RWPE2 (cell line): Measurements from ENCODE around the gene MPG.
"Not testable (repeated sequence)": the region's sequence is repeated elsewhere in the genome, so short reads cannot be mapped to it uniquely, and the experiment has no call there.

Experiments
- ATAC-seq: fragments of 200-7000 bp; cut with Tn5 transposase; 3 replicates; pipeline ENCODE4 v1.9.1; 2021; ENCODE audit warnings: low read depth
- DNase-seq: peaks from one replicate; pipeline ENCODE4 v3.0.0-alpha.2; 2020; ENCODE audit warnings: low spot score
- H3K27ac ChIP-seq: fragments of 450-650 bp; 2 replicates; pipeline ENCODE4 v1.5.1; 2017; ENCODE audit warnings: mild to moderate bottlenecking; ENCODE audit not compliant: poor library complexity, severe bottlenecking
- H3K27me3 ChIP-seq: fragments of 250-450 bp; sonication (Bioruptor Pico); 2 replicates; pipeline ENCODE4 v1.5.1; 2021; ENCODE audit warnings: mild to moderate bottlenecking, moderate library complexity; ENCODE audit not compliant: insufficient read depth, poor library complexity, severe bottlenecking
- H3K36me3 ChIP-seq: fragments of 250-450 bp; sonication (Bioruptor Pico); 2 replicates; pipeline ENCODE4 v1.5.1; 2020; ENCODE audit warnings: low read depth, mild to moderate bottlenecking, moderate library complexity
- H3K4me1 ChIP-seq: fragments of 250-450 bp; sonication (Bioruptor Pico); 2 replicates; pipeline ENCODE4 v1.5.1; 2021; ENCODE audit warnings: mild to moderate bottlenecking, moderate library complexity; ENCODE audit not compliant: insufficient read depth, poor library complexity, severe bottlenecking
- H3K4me3 ChIP-seq: fragments of 250-450 bp; sonication (Bioruptor Pico); 2 replicates; pipeline ENCODE4 v1.5.1; 2021; ENCODE audit warnings: mild to moderate bottlenecking, moderate library complexity; ENCODE audit not compliant: severe bottlenecking
- H3K9me3 ChIP-seq: fragments of 250-450 bp; sonication (Bioruptor Pico); 2 replicates; pipeline ENCODE4 v1.5.1; 2021; ENCODE audit warnings: mild to moderate bottlenecking, moderate library complexity; ENCODE audit not compliant: severe bottlenecking
- CTCF ChIP-seq: fragments of 450-650 bp; IDR thresholded peaks from one replicate; pipeline ENCODE4 v1.5.1; 2017; ENCODE audit warnings: mild to moderate bottlenecking, moderate library complexity; ENCODE audit not compliant: poor library complexity, severe bottlenecking

Gene MPG

GRCh38 chr16:35011-35677 lies 42.9 kb upstream of the MPG start:
- H3K4me3 ChIP-seq, result no peak overlapping the region
- 0 out of 2 replicates have a peak, but pooled peaks cover 6% of the 10 kb centered on the region for H3K36me3 ChIP-seq
- DNase-seq, result no peak
- no peak for TF ChIP-seq CTCF
- no peaks in the 10 kb centered on the region for H3K9me3 ChIP-seq
- no peak overlapping the region for H3K27ac ChIP-seq
- no peaks in the 10 kb centered on the region for H3K27me3 ChIP-seq
- ATAC-seq, result no peak
- no peaks in the 10 kb centered on the region for H3K4me1 ChIP-seq

GRCh38 chr16:35678-36305 lies 42.2 kb upstream of the MPG start:
- Histone ChIP-seq H3K36me3 (0 out of 2 replicates have a peak, but pooled peaks cover 8% of the 10 kb centered on the region), H3K4me3 (no peak overlapping the region), H3K4me1 (no peaks in the 10 kb centered on the region), H3K27ac (no peak overlapping the region), H3K9me3 (no peaks in the 10 kb centered on the region), H3K27me3 (no peaks in the 10 kb centered on the region)
- ATAC-seq, result no peak
- DNase-seq, result no peak
- TF ChIP-seq CTCF, result no peak

- Histone ChIP-seq H3K4me1 (no peaks in the 10 kb centered on the region), H3K36me3 (0 out of 2 replicates have a peak, but pooled peaks cover 8% of the 10 kb centered on the region), H3K27ac (no peak overlapping the region), H3K4me3 (no peak overlapping the region), H3K27me3 (no peaks in the 10 kb centered on the region), H3K9me3 (no peaks in the 10 kb centered on the region)
- DNase-seq (no peak), ATAC-seq (no peak)
- TF ChIP-seq CTCF, result no peak
Observed at GRCh38 chr16:36336-36984, 41.6 kb upstream of the MPG start.

GRCh38 chr16:37511-37910 lies 40.5 kb upstream of the MPG start:
- DNase-seq (no peak), ATAC-seq (no peak)
- TF ChIP-seq CTCF, result no peak
- 0 out of 2 replicates have a peak, but pooled peaks cover 8% of the 10 kb centered on the region for H3K36me3 ChIP-seq
- H3K9me3 ChIP-seq, result no peaks in the 10 kb centered on the region
- H3K4me3 ChIP-seq, result no peak overlapping the region
- H3K27ac ChIP-seq, result no peak overlapping the region
- H3K27me3 ChIP-seq, result no peaks in the 10 kb centered on the region
- H3K4me1 ChIP-seq, result no peaks in the 10 kb centered on the region

- H3K4me3 ChIP-seq, H3K4me1 ChIP-seq, DNase-seq, ATAC-seq, H3K27ac ChIP-seq, H3K27me3 ChIP-seq, H3K9me3 ChIP-seq, H3K36me3 ChIP-seq: not testable (repeated sequence)
Observed at GRCh38 chr16:38206-38605, 39.8 kb upstream of the MPG start.
